Activated T-cell treated with anti-CD3 and anti-CD28 coated beads, Interleukin-2, amount 50 U/mL, for 48 hours (primary cell): Measurements from ENCODE around the gene SLC47A2.

Experiments
- DNase-seq, 2 experiments: peaks; one replicate each; pipeline ENCODE4 v3.0.0-alpha.2; 2020

SLC47A2 gene

GRCh38 chr17:19727501-19728078 lies 11.2 kb upstream of the SLC47A2 start:
- no peak for DNase-seq

GRCh38 chr17:19726631-19727376 lies 10.4 kb upstream of the SLC47A2 start:
- DNase-seq, result no peak

- no peak for DNase-seq
Measured at GRCh38 chr17:19725486-19725885, 9.1 kb upstream of the SLC47A2 start.

GRCh38 chr17:19724501-19725420 lies 8.4 kb upstream of the SLC47A2 start:
- DNase-seq, result peak; percentile 73 to 77

GRCh38 chr17:19723964-19724363 lies 7.6 kb upstream of the SLC47A2 start:
- no peak for DNase-seq

- DNase-seq, result no peak
Measured at GRCh38 chr17:19720631-19721426, 4.4 kb upstream of the SLC47A2 start.

- no peak for DNase-seq
Measured at GRCh38 chr17:19720210-19720475, 3.8 kb upstream of the SLC47A2 start.

GRCh38 chr17:19719355-19720209 lies 3.2 kb upstream of the SLC47A2 start:
- DNase-seq, result no peak

- DNase-seq, result no peak
Measured at GRCh38 chr17:19718613-19719354, 2.4 kb upstream of the SLC47A2 start.

- no peak for DNase-seq
Measured at GRCh38 chr17:19718041-19718612, 1.7 kb upstream of the SLC47A2 start.

- no peak for DNase-seq
Measured at GRCh38 chr17:19717411-19717908, 1.1 kb upstream of the SLC47A2 start.

- no peak for DNase-seq
Measured at GRCh38 chr17:19717031-19717360, 612 bp upstream of the SLC47A2 start.

GRCh38 chr17:19714542-19715411 lies 1.6 kb downstream of the SLC47A2 start:
- DNase-seq, result no peak

GRCh38 chr17:19713901-19714361 lies 2.5 kb downstream of the SLC47A2 start:
- no peak for DNase-seq

- DNase-seq, result no peak
Measured at GRCh38 chr17:19713462-19713861, 2.9 kb downstream of the SLC47A2 start.

GRCh38 chr17:19712436-19713004 lies 3.9 kb downstream of the SLC47A2 start:
- no peak for DNase-seq

- DNase-seq, result no peak
Measured at GRCh38 chr17:19709841-19710240, 6.5 kb downstream of the SLC47A2 start.

GRCh38 chr17:19708431-19709175 lies 7.8 kb downstream of the SLC47A2 start:
- DNase-seq, result no peak
